MM.1S (cell line): Measurements from ENCODE around the gene LRP5.

Source experiments
- EZH2 ChIP-seq: fragments of 300-600 bp; sonication (generic); optimal IDR thresholded peaks from 2 replicates; pipeline ENCODE3; 2017; ENCODE audit warnings: low read depth, mild to moderate bottlenecking, antibody characterized with exemption, low read length, mixed read lengths
- TF ChIP-seq, protein P1 (sequence below): fragments of 300-600 bp; sonication (generic); IDR thresholded peaks from 2 replicates; pipeline ENCODE4 v1.5.1; 2016; ENCODE audit warnings: antibody characterized with exemption, low read length, mixed read lengths

DNA sequence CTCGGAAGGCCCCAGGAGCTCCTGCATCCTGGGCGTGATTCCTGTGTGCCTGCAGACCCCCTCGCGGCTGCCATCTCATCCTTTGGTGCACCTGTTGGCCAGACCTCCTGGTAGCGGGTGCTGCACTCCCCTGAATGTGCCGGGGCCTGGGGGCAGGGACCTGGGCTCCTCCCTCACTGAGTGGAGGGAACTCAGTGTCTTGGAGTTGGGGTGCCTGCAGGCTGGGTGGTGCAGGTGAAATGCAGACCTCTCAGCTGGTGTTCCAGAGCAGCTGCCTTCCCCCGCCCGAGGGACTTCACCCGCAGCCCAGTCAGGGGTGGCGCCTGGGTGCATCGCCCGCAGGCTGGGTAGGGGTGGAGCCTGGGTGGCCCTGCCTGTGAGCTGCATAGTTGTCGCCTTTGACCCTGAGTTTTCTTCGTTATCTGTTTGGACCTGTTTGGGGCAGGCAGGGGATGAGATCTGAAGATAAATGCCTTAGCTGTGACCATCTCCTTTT lies 31.4 kb downstream of the LRP5 start:
- TF ChIP-seq, protein P1, sequence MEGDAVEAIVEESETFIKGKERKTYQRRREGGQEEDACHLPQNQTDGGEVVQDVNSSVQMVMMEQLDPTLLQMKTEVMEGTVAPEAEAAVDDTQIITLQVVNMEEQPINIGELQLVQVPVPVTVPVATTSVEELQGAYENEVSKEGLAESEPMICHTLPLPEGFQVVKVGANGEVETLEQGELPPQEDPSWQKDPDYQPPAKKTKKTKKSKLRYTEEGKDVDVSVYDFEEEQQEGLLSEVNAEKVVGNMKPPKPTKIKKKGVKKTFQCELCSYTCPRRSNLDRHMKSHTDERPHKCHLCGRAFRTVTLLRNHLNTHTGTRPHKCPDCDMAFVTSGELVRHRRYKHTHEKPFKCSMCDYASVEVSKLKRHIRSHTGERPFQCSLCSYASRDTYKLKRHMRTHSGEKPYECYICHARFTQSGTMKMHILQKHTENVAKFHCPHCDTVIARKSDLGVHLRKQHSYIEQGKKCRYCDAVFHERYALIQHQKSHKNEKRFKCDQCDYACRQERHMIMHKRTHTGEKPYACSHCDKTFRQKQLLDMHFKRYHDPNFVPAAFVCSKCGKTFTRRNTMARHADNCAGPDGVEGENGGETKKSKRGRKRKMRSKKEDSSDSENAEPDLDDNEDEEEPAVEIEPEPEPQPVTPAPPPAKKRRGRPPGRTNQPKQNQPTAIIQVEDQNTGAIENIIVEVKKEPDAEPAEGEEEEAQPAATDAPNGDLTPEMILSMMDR: no peak
- TF ChIP-seq EZH2: no peak
